ENCODE data around the gene HNRNPDL.
A peak's percentile ranks its signal among the peaks of the same experiment; 100 is the strongest.

The HNRNPDL gene

GRCh38 chr4:82373486-82373815 lies 56.8 kb downstream of the HNRNPDL start:
- no peak for DNase-seq (ENCODE audit: low read depth, low spot score)
- TF ChIP-seq YY1 (IDR thresholded peaks at IDR 0.05; ENCODE audit: insufficient read depth, insufficient read length), result no peak
- no peak for TF ChIP-seq SUZ12 (IDR thresholded peaks at IDR 0.05; ENCODE audit: extremely low read depth, insufficient read depth, insufficient read length)
- no peak for TF ChIP-seq ZNF274 (IDR thresholded peaks at IDR 0.05; ENCODE audit: low read depth, low read length)
- Histone ChIP-seq H3K27me3 (ENCODE audit: insufficient read depth, insufficient read length) (no peaks in the 10 kb centered on the region), H3K4me3 (ENCODE audit: insufficient read length, low read depth) (peak overlapping the region; percentile 89), H3K9ac (ENCODE audit: insufficient read length, low read depth) (peak overlapping the region; percentile 100), H3K4me1 (ENCODE audit: insufficient read depth, insufficient read length) (no peaks in the 10 kb centered on the region), H3K9me3 (ENCODE audit: insufficient read depth, low read length) (no peaks in the 10 kb centered on the region), H3K36me3 (ENCODE audit: insufficient read depth, insufficient read length, low read length) (peaks cover 39% of the 10 kb centered on the region)
